Fibroblast of mammary gland (primary cell): ENCODE results near the gene NTM.
"Not testable (repeated sequence)": the region's sequence is repeated elsewhere in the genome, so short reads cannot be mapped to it uniquely, and the experiment has no call there.

Source experiments
- DNase-seq: peaks from one replicate; pipeline ENCODE4 v3.0.0-alpha.2; 2010; ENCODE audit warnings: low read depth
- H3K4me3 ChIP-seq: 2 replicates; pipeline ENCODE4 v1.5.1; 2011; ENCODE audit warnings: low read depth, mild to moderate bottlenecking, low read length, moderate library complexity; ENCODE audit not compliant: control insufficient read depth
- TF ChIP-seq, protein P1 (sequence below): conservative IDR thresholded peaks from 2 replicates; pipeline ENCODE4 v1.5.1; 2011; ENCODE audit warnings: low read depth, low read length, inconsistent platforms; ENCODE audit not compliant: control insufficient read depth, insufficient read depth

Gene NTM

GRCh38 chr11:132357811-132358572 lies 987.6 kb downstream of the NTM start:
- TF ChIP-seq, protein P1, sequence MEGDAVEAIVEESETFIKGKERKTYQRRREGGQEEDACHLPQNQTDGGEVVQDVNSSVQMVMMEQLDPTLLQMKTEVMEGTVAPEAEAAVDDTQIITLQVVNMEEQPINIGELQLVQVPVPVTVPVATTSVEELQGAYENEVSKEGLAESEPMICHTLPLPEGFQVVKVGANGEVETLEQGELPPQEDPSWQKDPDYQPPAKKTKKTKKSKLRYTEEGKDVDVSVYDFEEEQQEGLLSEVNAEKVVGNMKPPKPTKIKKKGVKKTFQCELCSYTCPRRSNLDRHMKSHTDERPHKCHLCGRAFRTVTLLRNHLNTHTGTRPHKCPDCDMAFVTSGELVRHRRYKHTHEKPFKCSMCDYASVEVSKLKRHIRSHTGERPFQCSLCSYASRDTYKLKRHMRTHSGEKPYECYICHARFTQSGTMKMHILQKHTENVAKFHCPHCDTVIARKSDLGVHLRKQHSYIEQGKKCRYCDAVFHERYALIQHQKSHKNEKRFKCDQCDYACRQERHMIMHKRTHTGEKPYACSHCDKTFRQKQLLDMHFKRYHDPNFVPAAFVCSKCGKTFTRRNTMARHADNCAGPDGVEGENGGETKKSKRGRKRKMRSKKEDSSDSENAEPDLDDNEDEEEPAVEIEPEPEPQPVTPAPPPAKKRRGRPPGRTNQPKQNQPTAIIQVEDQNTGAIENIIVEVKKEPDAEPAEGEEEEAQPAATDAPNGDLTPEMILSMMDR, result no peak
- no peak for DNase-seq
- H3K4me3 ChIP-seq, result no peak overlapping the region

DNA sequence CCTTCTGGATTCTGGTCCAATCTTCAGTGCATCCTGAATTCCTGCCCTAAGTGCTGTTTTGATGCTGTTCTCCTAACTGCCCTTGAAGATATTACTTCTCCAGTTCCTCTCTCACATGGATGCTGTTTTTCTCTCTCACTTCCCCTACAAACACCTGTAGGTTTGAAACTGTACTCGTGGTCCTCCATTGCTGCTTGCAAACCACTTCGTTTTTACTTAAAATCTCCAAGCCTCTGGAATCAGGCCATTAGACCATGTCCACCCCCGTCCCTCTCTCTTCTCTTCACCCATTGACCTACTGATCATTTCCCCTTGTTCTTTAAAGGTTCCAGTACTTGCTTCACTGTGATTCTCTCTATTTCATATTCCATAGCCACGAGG lies 988.1 kb downstream of the NTM start:
- TF ChIP-seq, protein P1, result no peak
- no peak overlapping the region for H3K4me3 ChIP-seq
- no peak for DNase-seq

GRCh38 chr11:132361011-132361550 lies 990.7 kb downstream of the NTM start:
- DNase-seq, result no peak
- TF ChIP-seq, protein P1, result no peak
- no peak overlapping the region for H3K4me3 ChIP-seq

DNA sequence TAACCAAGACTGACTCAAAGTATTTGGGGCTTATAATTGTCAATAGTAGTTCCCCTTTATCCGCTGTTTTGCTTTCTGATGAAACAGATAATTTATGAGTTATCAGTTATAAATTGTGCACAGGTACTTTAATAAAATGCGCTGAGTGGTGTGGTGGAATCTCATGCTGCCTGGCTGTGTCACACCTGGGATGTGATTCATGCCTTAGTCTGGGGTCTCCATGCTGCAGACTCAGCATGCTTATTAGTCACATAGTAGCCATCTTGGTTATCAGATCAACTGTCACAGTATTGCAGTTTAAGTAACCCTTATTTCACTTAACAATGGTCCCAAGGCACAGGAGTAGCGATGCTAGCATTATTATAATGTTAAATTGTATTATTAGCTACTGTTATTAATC lies 995.2 kb downstream of the NTM start:
- DNase-seq, result no peak
- TF ChIP-seq, protein P1, result no peak
- no peak overlapping the region for H3K4me3 ChIP-seq

DNA sequence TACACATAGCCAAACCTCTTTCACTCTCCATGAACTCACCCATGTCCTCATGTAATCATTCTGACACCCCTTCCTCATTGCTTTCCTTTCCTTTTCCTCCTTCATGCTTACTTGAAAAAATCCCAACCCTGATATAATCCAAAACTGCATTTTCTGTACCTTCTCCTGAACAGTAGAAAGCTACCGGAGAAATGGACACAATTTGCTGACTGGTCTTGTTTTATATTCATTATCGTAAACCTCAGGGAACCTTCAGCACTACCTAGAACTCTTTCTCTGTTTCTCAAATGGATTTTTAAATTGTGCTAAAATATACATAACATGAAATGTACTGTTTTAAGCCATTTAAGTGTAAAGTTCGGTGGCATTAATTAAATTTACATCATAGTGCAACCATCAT lies 996.9 kb downstream of the NTM start:
- DNase-seq, result no peak
- TF ChIP-seq, protein P1, result no peak
- H3K4me3 ChIP-seq, result no peak overlapping the region

DNA sequence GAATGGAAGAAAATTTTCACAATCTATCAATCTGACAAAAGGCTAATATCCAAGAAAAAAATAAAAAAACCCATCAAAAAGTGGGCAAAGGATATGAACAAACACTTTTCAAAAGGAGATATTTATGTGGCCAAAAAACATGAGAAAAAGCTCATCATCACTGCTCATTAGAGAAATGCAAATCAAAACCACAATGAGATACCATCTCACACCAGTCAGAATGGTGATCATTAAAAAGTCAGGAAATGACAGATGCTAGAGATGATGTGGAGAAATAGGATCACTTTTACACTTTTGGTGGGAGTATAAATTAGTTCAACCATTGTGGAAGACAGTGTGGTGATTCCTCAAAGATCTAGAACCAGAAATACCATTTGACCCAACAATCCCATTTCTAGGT lies 999.7 kb downstream of the NTM start:
- not testable (repeated sequence) for H3K4me3 ChIP-seq, DNase-seq

- TF ChIP-seq, protein P1, result no peak
- no peak overlapping the region for H3K4me3 ChIP-seq
- no peak for DNase-seq
Measured at GRCh38 chr11:132373405-132374143, 1003.2 kb downstream of the NTM start.
